NCI-H2196 (cell line): Measurements from ENCODE around the gene SNRPB.

Experiments used
- DNase-seq: peaks from one replicate; lab custom pipeline; 2025; ENCODE audit not compliant: unreplicated experiment; lab: John Stamatoyannopoulos, UW

SNRPB gene

DNA sequence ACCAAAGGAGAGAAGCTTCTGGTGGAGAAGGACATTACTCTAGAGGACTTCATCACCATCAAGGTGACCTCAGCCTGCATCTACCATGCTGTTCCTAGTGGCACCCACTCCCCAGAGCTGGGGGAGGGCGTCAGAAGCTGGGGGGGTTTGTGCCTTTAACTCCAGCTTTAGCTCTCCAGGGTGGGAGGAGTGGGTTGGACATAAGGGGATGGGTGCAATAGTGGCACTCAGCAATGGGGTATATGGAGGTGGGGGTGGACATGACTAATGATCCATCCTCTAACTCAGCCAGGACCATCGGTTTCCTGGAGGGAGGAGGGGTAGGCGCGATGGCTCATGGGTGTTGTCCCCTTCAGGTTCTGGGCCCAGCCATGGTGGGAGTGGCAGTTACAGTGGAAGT lies 40.1 kb downstream of the SNRPB start:
- no peak for DNase-seq

DNA sequence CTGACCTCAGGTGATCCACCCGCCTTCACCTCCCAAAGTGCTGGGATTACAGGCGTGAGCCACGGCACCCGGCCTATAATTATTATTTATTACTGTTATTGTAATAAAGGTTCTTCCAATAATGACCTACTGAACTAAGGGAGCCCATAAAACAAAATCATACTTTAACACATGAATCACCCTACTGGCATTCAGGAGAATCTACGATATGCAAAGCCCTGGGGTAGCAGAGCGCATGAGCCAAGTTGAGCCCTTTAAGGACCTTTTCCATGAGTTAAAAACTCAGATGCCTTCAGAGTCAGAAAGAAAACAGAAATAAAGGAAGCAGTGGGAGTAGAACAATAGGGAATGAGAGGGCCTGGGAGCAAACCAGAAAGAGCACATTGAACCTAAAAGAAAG lies 41.5 kb downstream of the SNRPB start:
- no peak for DNase-seq

DNA sequence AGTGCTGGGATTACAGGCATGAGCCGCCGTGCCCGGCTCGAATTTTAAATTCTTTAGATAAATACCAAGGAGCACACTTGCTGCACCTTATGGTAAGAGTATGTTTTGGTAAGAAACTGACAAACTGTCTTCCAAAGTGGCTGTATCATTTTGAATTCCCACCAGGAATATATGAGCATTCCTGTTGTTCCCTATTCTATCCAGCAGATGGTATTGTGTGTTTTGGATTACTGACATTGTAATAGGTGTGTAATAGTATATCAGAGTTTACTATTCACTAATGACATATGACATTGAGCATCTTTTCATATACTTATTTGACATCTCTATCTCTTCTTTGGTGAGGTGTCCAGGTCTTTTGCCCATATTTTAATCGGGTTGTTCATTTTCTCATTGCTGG lies 49.3 kb downstream of the SNRPB start:
- DNase-seq = no peak

DNA sequence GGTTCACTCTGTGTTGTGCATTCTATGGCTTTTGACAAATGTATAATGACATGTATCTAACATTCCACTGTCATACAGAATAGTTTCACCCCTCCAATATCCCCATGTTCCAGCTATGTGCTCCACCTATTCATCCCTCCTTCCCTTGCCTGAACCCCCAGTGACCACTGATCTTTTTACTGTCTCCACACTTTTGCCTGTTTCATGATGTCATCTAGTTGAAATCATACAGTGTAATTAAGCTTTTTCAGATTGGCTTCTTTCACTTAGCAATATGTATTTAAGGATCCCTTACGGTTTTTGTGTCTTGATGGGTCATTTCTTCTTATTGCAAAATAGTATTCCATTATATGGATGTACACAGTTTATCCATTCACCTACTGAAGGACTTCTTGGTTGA lies 50.1 kb downstream of the SNRPB start:
- DNase-seq = no peak

DNA sequence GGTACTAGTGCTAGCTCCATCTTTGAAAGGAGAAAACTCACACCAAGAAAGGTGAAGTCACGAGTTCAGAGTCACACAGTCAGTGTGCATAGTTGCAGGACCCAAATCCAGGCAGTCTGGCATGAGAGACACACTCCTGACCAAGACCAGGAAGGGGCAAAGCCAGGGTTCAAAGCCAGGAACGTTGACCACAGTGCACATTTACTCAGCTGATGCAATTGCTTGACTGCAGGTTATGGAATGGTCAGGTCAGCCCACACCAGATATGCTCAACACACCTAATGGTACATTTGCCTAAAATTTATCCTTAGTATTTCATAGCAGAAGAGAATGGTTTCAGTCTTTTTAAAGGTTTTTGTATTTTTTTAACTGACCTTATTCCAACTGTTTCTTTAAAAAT lies 52.2 kb downstream of the SNRPB start:
- no peak for DNase-seq

DNA sequence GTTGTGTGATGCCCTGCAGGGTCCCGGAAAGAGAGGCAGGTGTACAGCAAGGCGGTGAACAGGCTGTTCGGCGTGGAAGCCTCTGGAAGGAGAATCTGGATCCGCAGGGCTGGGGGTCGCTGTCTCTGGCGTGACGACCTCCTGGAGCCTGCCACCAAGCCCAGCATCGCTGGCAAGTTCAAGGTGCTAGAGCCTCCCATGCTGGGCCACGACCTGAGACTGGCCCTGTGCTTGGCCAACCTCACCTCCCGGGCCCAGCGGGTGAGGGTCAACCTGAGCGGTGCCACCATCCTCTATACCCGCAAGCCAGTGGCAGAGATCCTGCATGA lies 53.4 kb downstream of the SNRPB start:
- DNase-seq = no peak

DNA sequence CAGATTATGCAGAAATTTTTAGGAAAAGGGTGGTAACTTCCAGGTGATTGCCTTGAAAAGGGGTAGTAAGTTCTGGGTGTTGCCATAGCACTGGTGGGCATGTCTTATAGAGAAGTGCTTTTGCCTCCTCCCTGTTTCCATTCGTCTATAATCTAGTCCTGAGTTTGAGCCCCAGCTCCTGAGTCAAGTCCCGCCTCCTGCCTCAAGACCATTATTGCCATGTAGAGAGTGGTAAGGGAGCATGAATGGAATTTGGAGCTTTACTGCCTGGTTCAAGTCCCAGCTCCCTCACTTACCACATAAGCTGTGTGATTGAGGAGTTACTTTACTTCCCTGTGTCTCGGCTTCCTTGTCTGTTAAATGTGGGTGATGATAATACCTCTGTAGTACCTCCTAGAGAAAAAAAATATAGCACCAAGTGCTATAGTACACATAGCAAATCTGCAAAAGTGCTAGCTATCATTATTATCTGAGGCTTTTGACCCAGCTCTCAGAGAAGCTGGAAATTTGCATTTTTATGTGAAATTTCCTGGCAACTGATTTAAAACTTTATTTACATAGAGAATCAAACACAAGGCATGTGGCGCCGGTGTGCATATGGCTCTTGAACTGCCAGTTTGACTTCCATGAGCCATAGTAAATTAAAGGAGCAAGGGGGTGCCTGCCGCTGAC lies 53.9 kb downstream of the SNRPB start:
- no peak for DNase-seq
